Activated CD4-positive, alpha-beta T cell treated with anti-CD3 and anti-CD28 coated beads, Interleukin-2, amount 10 ng/mL, durations not matched to agents 7 days and 5 days (primary cell): ENCODE data around the gene CARD14. TPM values are rescaled to one million over a fixed set of nuclear protein-coding genes. Genes with fewer than 3 reads are reported as not detected.

Experiments
- CTCF ChIA-PET: fragments of 350-600 bp; sonication (Branson Sonifier 250); formaldehyde crosslinking; loops from one replicate; lab custom pipeline; 2021; ENCODE audit warnings: antibody characterized with exemption; lab: Charles Lee
- POLR2A ChIA-PET: fragments of 350-600 bp; sonication (Branson Sonifier 250); formaldehyde crosslinking; loops from one replicate; lab custom pipeline; 2021; ENCODE audit warnings: antibody characterized with exemption; lab: Charles Lee
- DNase-seq: peaks from one replicate; pipeline ENCODE4 v3.0.0-alpha.2; 2020
- H3K27ac Mint-ChIP-seq: one replicate; pipeline ENCODE4 v1.8.0; 2021; ENCODE audit warnings: mild to moderate bottlenecking, moderate library complexity, mixed read lengths
- H3K27me3 Mint-ChIP-seq: one replicate; pipeline ENCODE4 v1.8.0; 2021; ENCODE audit warnings: mixed read lengths
- H3K36me3 Mint-ChIP-seq: one replicate; pipeline ENCODE4 v1.8.0; 2021; ENCODE audit warnings: low read depth, mixed read lengths
- H3K4me1 Mint-ChIP-seq: one replicate; pipeline ENCODE4 v1.8.0; 2021; ENCODE audit warnings: mixed read lengths
- H3K4me3 Mint-ChIP-seq: one replicate; pipeline ENCODE4 v1.8.0; 2021; ENCODE audit warnings: mild to moderate bottlenecking, moderate library complexity, mixed read lengths
- H3K9me3 Mint-ChIP-seq: one replicate; pipeline ENCODE4 v1.8.0; 2021; ENCODE audit warnings: mixed read lengths
- total RNA-seq, 2 experiments: library from RNA; stranded (reverse); gene quantifications; one replicate each; pipeline ENCODE4 v1.2.3, GENCODE V29; 2021

CARD14 gene
- total RNA-seq, 2 experiments from 2014 or later = not detected

DNA sequence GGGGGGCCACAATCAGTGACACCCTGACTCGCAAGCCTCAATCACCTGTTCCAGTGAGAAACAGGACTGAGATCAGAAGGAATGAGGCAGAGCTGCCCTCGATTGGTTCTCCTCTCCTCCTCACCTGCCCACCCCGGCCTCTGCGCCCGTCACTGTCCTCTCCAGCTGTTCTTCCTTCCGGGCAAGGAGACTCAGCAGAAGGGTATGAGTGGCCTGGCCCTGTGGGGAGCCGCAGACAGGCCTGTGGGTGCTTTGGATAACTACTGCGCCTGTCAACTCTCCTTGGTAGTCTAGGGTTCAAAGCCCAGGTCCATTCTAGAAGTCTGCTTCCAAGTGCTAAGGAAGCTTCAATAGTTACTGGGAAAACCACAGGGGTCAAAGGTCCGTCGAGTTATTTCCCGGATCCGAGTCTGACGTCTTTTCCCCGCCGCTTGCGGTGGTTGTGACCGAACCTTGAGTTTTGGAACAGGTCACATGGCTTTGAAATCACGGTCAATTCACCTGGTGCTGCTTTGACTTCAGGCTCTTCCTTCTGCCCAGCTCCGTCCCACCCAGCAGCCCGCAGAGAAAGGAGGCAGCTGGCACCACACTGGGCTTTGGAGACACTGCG lies 8.3 kb downstream of the CARD14 start:
- no peaks in the 10 kb centered on the region for H3K4me1 Mint-ChIP-seq
- H3K27ac Mint-ChIP-seq = no peak overlapping the region
- H3K9me3 Mint-ChIP-seq = no peaks in the 10 kb centered on the region
- no peaks in the 10 kb centered on the region for H3K27me3 Mint-ChIP-seq
- DNase-seq = no peak
- POLR2A ChIA-PET = no interaction called here
- no peak overlapping the region for H3K4me3 Mint-ChIP-seq
- no peaks in the 10 kb centered on the region for H3K36me3 Mint-ChIP-seq
- CTCF ChIA-PET = no interaction called here

GRCh38 chr17:80180192-80180591 lies 10.4 kb downstream of the CARD14 start:
- no peaks in the 10 kb centered on the region for H3K9me3 Mint-ChIP-seq
- no peaks in the 10 kb centered on the region for H3K4me1 Mint-ChIP-seq
- no peak overlapping the region for H3K27ac Mint-ChIP-seq
- ChIA-PET POLR2A (no interaction called here), CTCF (no interaction called here)
- H3K36me3 Mint-ChIP-seq = no peaks in the 10 kb centered on the region
- DNase-seq = no peak
- H3K4me3 Mint-ChIP-seq = no peak overlapping the region
- H3K27me3 Mint-ChIP-seq = no peaks in the 10 kb centered on the region

GRCh38 chr17:80181431-80181830 lies 11.6 kb downstream of the CARD14 start:
- H3K36me3 Mint-ChIP-seq = no peaks in the 10 kb centered on the region
- no peaks in the 10 kb centered on the region for H3K9me3 Mint-ChIP-seq
- no peaks in the 10 kb centered on the region for H3K27me3 Mint-ChIP-seq
- ChIA-PET CTCF (no interaction called here), POLR2A (no interaction called here)
- no peak overlapping the region for H3K27ac Mint-ChIP-seq
- no peak for DNase-seq
- no peak overlapping the region for H3K4me3 Mint-ChIP-seq
- H3K4me1 Mint-ChIP-seq = no peaks in the 10 kb centered on the region

- ChIA-PET POLR2A (no interaction called here), CTCF (no interaction called here)
- Mint-ChIP-seq H3K27me3 (no peaks in the 10 kb centered on the region), H3K9me3 (no peaks in the 10 kb centered on the region), H3K4me1 (no peaks in the 10 kb centered on the region), H3K36me3 (no peaks in the 10 kb centered on the region), H3K27ac (no peak overlapping the region), H3K4me3 (no peak overlapping the region)
- no peak for DNase-seq
These were observed 12.5 kb downstream of the CARD14 start for GRCh38 chr17:80182118-80182844.

GRCh38 chr17:80182845-80183223 lies 13.0 kb downstream of the CARD14 start:
- Mint-ChIP-seq H3K27me3 (no peaks in the 10 kb centered on the region), H3K27ac (no peak overlapping the region), H3K36me3 (no peaks in the 10 kb centered on the region), H3K4me1 (no peaks in the 10 kb centered on the region), H3K9me3 (no peaks in the 10 kb centered on the region), H3K4me3 (no peak overlapping the region)
- POLR2A ChIA-PET = no interaction called here
- DNase-seq = no peak
- CTCF ChIA-PET = no interaction called here

- Mint-ChIP-seq H3K27ac (no peak overlapping the region), H3K4me1 (no peaks in the 10 kb centered on the region), H3K4me3 (no peak overlapping the region), H3K9me3 (no peaks in the 10 kb centered on the region), H3K27me3 (no peaks in the 10 kb centered on the region), H3K36me3 (no peaks in the 10 kb centered on the region)
- DNase-seq = no peak
- ChIA-PET CTCF (interaction anchor here (1.3 kb wide), 1 partner anchor 12 kb away, joined by 4 read pairs; no protein-coding TSS in a partner anchor), POLR2A (no interaction called here)
These were observed 14.0 kb downstream of the CARD14 start for GRCh38 chr17:80183581-80184422.

DNA sequence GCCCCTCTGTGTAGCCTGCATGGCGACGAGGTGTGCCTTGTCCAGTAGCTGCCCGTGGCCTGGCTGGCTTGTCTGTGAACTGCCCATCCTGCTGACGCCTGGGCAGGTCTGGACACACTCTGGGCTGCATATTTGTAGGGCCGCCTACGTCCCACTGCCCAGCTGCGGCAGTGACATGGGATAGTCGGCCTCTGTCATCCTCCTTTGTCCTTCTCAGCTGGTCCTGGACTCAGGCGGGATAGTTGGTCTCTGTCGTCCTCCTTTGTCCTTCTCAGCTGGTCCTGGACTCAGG lies 14.5 kb downstream of the CARD14 start:
- H3K4me3 Mint-ChIP-seq = no peak overlapping the region
- no peaks in the 10 kb centered on the region for H3K27me3 Mint-ChIP-seq
- no peak for DNase-seq
- H3K36me3 Mint-ChIP-seq = no peaks in the 10 kb centered on the region
- H3K27ac Mint-ChIP-seq = no peak overlapping the region
- POLR2A ChIA-PET = no interaction called here
- no peaks in the 10 kb centered on the region for H3K4me1 Mint-ChIP-seq
- CTCF ChIA-PET = interaction anchor here (1.3 kb wide), 1 partner anchor 11 kb away, joined by 4 read pairs; no protein-coding TSS in a partner anchor
- H3K9me3 Mint-ChIP-seq = no peaks in the 10 kb centered on the region

DNA sequence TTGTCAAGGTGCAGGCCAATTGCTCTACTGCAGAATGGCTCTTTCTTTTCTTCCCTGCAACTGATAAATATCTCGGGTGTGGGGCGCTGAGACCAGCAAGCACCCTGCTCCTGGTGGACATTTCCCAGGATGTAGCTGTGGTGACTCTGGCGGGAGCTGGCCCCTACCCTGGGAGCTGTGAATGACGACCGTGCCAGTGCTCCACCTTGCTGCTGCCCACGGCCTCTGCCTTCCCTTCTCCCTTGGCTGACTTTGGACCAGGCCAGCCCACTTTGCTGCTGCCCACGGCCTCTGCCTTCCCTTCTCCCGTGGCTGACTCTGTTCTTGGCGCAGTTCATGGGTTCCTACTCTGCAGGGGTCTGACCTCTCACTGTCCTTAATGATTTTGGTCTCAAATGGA lies 16.1 kb downstream of the CARD14 start:
- ChIA-PET CTCF (interaction anchor here (1.5 kb wide), 1 partner anchor 85 kb away, joined by 3 read pairs; the partner anchor contains the start of gene GAA), POLR2A (no interaction called here)
- DNase-seq = no peak
- Mint-ChIP-seq H3K4me3 (no peak overlapping the region), H3K9me3 (no peaks in the 10 kb centered on the region), H3K36me3 (no peaks in the 10 kb centered on the region), H3K27me3 (no peaks in the 10 kb centered on the region), H3K4me1 (no peaks in the 10 kb centered on the region), H3K27ac (no peak overlapping the region)

DNA sequence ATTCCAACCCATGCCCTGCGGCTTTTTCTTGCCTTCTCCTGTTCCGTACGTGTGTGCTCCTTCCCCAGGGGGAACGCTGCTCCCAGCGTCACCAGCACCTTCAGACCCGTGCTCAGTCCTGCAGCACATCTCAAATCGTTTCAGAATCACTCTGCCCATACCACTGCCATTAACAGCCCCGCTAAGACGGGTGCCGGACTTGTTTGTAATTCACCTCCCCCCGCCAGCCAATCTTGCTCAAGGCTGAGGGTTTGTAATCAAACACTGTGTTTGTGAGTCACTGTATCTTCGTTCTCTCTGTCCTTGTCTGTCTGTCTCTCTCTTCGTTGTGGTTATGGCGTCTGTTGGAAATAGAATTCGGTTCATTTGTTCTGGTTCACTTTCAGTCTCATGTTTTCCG lies 17.3 kb downstream of the CARD14 start:
- DNase-seq = no peak
- H3K9me3 Mint-ChIP-seq = no peaks in the 10 kb centered on the region
- no peak overlapping the region for H3K4me3 Mint-ChIP-seq
- no peaks in the 10 kb centered on the region for H3K4me1 Mint-ChIP-seq
- no peaks in the 10 kb centered on the region for H3K27me3 Mint-ChIP-seq
- ChIA-PET CTCF (interaction anchor here (1.1 kb wide), 1 partner anchor 86 kb away, joined by 3 read pairs; the partner anchor contains the start of gene GAA), POLR2A (no interaction called here)
- no peak overlapping the region for H3K27ac Mint-ChIP-seq
- no peaks in the 10 kb centered on the region for H3K36me3 Mint-ChIP-seq

DNA sequence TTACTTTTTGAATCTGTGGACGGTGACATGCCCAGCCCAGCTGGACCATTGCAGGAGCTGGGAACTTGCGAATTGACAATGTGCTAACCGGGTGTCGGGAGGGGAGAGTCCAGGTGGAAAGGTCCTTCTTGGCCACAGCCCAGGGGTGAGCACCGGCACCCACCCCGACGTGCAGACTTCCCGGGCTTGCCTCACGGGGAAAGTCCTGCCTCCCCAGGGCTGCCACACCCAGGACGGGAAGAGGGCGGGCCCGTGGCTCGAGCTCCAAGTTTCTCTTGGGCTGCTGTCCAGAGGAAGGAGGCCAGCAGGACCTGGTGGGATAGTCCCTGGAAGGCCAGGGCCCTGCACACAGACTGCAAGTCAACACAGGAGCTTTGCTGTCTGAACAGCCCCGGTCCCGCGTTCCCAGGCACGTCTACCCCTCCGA lies 17.7 kb downstream of the CARD14 start:
- POLR2A ChIA-PET = no interaction called here
- H3K4me3 Mint-ChIP-seq = no peak overlapping the region

GRCh38 chr17:80189611-80190010 lies 19.8 kb downstream of the CARD14 start:
- DNase-seq = no peak
- POLR2A ChIA-PET = no interaction called here
- no peak overlapping the region for H3K4me3 Mint-ChIP-seq

More for the DNA sequence above, 17.7 kb downstream of the CARD14 start:
- Mint-ChIP-seq H3K36me3 (no peaks in the 10 kb centered on the region), H3K27ac (no peak overlapping the region), H3K9me3 (no peaks in the 10 kb centered on the region), H3K27me3 (no peaks in the 10 kb centered on the region), H3K4me1 (no peaks in the 10 kb centered on the region)
- CTCF ChIA-PET = interaction anchor here (1.1 kb wide), 2 partner anchors 9 to 86 kb away, joined by 3 read pairs; partner anchors contain the start of gene GAA
- DNase-seq = no peak

GRCh38 chr17:80190716-80191115 lies 20.9 kb downstream of the CARD14 start:
- Mint-ChIP-seq H3K4me1 (no peaks in the 10 kb centered on the region), H3K27me3 (peaks cover 5% of the 10 kb centered on the region), H3K4me3 (no peak overlapping the region), H3K9me3 (peaks cover 4% of the 10 kb centered on the region), H3K27ac (no peak overlapping the region), H3K36me3 (no peaks in the 10 kb centered on the region)
- DNase-seq = no peak
- ChIA-PET CTCF (interaction anchor here (1.1 kb wide), 1 partner anchor 10 kb away, joined by 3 read pairs; no protein-coding TSS in a partner anchor), POLR2A (no interaction called here)

More at GRCh38 chr17:80189611-80190010, 19.8 kb downstream of the CARD14 start:
- Mint-ChIP-seq H3K9me3 (peaks cover 3% of the 10 kb centered on the region), H3K27me3 (peaks cover 5% of the 10 kb centered on the region), H3K36me3 (no peaks in the 10 kb centered on the region), H3K4me1 (no peaks in the 10 kb centered on the region), H3K27ac (no peak overlapping the region)
- CTCF ChIA-PET = interaction anchor here (0.5 kb wide), 1 partner anchor 42 kb away, joined by 3 read pairs; no protein-coding TSS in a partner anchor

GRCh38 chr17:80191192-80191591 lies 21.4 kb downstream of the CARD14 start:
- Mint-ChIP-seq H3K27ac (no peak overlapping the region), H3K4me3 (no peak overlapping the region), H3K4me1 (no peaks in the 10 kb centered on the region), H3K9me3 (peaks cover 4% of the 10 kb centered on the region), H3K36me3 (no peaks in the 10 kb centered on the region), H3K27me3 (peaks cover 5% of the 10 kb centered on the region)
- no peak for DNase-seq
- ChIA-PET POLR2A (no interaction called here), CTCF (interaction anchor here (0.7 to 1.2 kb wide), 3 partner anchors 9 to 14 kb away, joined by 3 read pairs; no protein-coding TSS in a partner anchor)
